HepG2 (cell line): ENCODE results near the gene FUT1.

Source experiments
- CTCF ChIP-seq: sonication (generic); formaldehyde crosslinking; IDR thresholded peaks from 2 replicates; pipeline ENCODE4 v1.5.0; 2020; ENCODE audit warnings: mild to moderate bottlenecking, missing genetic modification reagents, moderate library complexity
- ZNF510 ChIP-seq: sonication (generic); formaldehyde crosslinking; IDR thresholded peaks from 2 replicates; pipeline ENCODE4 v1.4.0; 2020; ENCODE audit warnings: low read depth, mild to moderate bottlenecking, missing genetic modification reagents
- TF ChIP-seq, protein P1 (sequence below): sonication (generic); formaldehyde crosslinking; IDR thresholded peaks from 2 replicates; pipeline ENCODE4 v1.4.0; 2020; ENCODE audit warnings: missing genetic modification reagents, mild to moderate bottlenecking, borderline replicate concordance
- TF ChIP-seq, protein P2 (sequence below): sonication (generic); formaldehyde crosslinking; IDR thresholded peaks from 2 replicates; pipeline ENCODE4 v1.8.1; 2023; ENCODE audit warnings: missing genetic modification reagents, inconsistent platforms, borderline replicate concordance

DNA sequence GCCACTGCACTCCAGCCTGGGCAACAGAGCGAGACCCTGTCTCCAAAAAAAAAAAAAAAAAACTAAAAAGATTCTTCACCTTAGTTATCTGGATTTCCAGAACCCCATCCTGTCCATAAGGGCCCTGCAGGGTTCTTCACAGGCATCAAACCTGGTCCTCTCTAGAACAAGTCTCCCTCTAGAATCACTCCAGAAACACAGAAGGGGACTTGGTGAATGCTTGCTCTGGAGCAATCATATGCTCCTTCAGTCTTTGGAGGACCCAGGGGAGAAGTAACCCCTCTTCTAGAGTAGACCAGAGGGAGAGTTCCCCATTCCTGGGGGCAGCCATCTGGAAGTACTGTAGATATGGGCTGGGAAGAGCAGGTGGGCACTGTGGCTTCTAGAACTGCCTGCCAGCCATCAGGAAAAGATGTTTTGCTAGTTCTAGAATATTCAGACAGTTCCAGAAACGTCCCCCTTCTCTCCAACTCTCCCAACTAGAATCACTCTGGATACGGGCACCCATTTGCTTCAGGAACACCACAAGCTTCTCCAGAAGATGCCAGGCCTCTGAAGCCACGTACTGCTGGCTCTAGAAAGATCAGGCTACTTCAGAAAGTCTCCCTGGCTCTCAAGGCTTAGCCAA lies 2.8 kb downstream of the FUT1 start:
- TF ChIP-seq ZNF510 (CRISPR knock-in tag) = no peak
- no peak for TF ChIP-seq CTCF
- TF ChIP-seq, protein P1, sequence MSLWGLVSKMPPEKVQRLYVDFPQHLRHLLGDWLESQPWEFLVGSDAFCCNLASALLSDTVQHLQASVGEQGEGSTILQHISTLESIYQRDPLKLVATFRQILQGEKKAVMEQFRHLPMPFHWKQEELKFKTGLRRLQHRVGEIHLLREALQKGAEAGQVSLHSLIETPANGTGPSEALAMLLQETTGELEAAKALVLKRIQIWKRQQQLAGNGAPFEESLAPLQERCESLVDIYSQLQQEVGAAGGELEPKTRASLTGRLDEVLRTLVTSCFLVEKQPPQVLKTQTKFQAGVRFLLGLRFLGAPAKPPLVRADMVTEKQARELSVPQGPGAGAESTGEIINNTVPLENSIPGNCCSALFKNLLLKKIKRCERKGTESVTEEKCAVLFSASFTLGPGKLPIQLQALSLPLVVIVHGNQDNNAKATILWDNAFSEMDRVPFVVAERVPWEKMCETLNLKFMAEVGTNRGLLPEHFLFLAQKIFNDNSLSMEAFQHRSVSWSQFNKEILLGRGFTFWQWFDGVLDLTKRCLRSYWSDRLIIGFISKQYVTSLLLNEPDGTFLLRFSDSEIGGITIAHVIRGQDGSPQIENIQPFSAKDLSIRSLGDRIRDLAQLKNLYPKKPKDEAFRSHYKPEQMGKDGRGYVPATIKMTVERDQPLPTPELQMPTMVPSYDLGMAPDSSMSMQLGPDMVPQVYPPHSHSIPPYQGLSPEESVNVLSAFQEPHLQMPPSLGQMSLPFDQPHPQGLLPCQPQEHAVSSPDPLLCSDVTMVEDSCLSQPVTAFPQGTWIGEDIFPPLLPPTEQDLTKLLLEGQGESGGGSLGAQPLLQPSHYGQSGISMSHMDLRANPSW (CRISPR knock-in tag) = no peak
- TF ChIP-seq, protein P2, sequence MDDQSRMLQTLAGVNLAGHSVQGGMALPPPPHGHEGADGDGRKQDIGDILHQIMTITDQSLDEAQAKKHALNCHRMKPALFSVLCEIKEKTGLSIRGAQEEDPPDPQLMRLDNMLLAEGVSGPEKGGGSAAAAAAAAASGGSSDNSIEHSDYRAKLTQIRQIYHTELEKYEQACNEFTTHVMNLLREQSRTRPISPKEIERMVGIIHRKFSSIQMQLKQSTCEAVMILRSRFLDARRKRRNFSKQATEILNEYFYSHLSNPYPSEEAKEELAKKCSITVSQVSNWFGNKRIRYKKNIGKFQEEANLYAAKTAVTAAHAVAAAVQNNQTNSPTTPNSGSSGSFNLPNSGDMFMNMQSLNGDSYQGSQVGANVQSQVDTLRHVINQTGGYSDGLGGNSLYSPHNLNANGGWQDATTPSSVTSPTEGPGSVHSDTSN (CRISPR knock-in tag) = no peak
